ENCODE results near the gene PARVB. TPM values are rescaled to one million over a fixed set of nuclear protein-coding genes. Genes with fewer than 3 reads are reported as not detected.
"Not testable (repeated sequence)": the region's sequence is repeated elsewhere in the genome, so short reads cannot be mapped to it uniquely, and the experiment has no call there.

PARVB gene
- polyA plus RNA-seq, 12 donors, result 28.3 to 50.5 (median 42.6) TPM; not detected in 1

- no peak for DNase-seq
Observed at GRCh38 chr22:43995798-43996169, 28.3 kb upstream of the PARVB start.

- DNase-seq, result no peak
Observed at GRCh38 chr22:43996170-43996980, 27.7 kb upstream of the PARVB start.

DNA sequence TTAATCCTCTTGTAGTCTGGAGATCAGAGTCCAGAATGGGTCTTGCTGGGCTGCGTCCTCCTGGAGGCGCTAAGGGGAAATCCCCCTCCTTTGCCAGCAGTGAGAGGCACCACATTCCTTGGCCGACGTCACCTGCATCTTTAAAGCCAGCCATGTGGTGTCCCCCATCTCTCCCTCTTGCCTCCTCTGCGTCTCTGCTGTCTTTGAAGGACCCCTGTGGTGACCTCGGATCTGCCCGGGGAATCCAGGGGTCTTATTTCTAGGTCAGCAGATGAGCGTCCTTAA lies 27.2 kb upstream of the PARVB start:
- DNase-seq, result no peak

DNA sequence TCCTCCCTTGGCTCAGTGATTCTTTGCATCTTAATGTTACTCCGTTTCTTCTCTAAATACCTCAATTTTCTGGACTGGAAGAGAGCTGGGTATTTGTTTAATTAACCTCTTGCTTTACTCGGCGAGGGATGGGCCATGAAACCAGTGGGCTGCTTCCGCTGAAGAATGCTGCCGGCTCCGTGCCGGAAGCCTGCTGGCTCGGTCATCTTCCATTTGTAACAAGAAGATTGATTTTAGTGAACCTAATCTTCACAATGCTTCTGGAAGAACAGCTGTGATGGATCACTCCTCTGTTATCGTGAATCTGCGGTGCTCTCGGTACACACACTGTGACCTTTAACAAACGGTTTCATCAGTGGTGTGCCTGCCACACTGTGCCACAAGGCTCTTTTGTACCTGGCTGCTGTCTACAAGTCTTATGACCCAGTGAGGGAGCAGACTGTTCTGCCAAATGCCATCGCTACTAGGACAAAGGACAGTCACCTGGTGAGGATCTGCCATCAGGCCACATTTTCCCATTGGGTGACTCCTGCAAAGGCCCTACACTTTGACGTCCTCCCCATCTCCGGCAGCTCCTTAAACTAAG lies 25.3 kb upstream of the PARVB start:
- DNase-seq, result no peak

DNA sequence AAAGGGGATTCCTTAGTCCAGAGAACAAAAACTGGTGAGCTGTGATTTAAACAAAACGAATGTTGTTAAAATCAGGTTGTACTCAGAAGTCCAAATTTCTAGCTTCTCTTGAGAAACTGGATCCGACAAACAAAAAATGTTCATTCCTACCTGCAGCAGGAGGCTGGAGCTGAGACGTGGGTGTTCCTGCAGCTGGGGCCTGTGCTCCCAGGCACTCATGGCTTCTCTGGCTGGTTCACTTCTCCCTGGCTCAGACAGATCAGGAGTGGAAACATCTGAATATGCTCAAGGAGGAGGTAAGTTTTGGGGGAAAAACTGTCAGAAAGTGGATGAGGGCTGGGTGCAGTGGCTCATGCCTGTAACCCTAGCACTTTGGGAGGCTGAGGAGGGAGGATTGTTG lies 24.7 kb upstream of the PARVB start:
- DNase-seq, result no peak

- DNase-seq, result no peak
Observed at GRCh38 chr22:44000123-44000522, 24.0 kb upstream of the PARVB start.

GRCh38 chr22:44001521-44001920 lies 22.6 kb upstream of the PARVB start:
- no peak for DNase-seq

GRCh38 chr22:44002324-44002723 lies 21.8 kb upstream of the PARVB start:
- DNase-seq, result no peak

DNA sequence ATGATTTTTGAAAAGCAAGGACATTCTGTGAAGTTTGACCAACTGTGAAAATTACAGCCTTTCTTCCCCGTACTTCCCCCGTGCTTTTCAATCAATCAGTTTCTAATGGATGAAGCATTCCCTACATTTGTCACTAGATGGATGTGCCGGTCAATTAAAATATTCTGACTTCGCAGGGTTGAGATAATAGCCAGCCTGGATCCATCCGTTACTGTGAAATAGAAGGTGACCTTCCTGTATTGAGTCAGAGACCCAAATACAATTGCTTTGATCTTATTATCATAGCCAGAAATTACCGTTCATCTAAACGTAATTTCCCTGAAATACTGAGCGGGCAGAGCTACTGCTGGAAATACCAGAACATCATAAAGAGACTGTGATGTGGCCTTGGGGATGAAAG lies 21.1 kb upstream of the PARVB start:
- no peak for DNase-seq

GRCh38 chr22:44003405-44004103 lies 20.5 kb upstream of the PARVB start:
- no peak for DNase-seq

DNA sequence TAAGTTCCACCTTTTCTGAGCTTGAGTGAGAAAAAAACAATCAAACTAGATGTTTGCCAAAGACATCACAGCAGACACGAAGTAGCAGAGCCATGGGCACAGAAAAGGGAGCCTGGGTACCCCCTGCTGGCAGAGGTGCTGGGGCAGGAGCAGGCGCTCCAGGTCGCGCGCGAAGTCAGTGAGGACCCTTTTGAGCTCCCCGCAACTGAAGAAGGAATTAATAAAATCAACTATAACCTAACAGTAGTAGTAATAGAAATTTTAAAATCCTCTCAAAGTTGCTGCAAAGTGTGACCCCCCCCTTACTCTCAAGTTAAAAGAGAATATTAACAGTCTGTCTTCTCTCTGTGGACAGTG lies 20.0 kb upstream of the PARVB start:
- no peak for DNase-seq

GRCh38 chr22:44005524-44005923 lies 18.6 kb upstream of the PARVB start:
- DNase-seq, result no peak

GRCh38 chr22:44012162-44012561 lies 11.9 kb upstream of the PARVB start:
- no peak for DNase-seq

- DNase-seq, result no peak
Observed at GRCh38 chr22:44012591-44012990, 11.5 kb upstream of the PARVB start.

- no peak for DNase-seq
Observed at GRCh38 chr22:44014241-44014640, 9.9 kb upstream of the PARVB start.

DNA sequence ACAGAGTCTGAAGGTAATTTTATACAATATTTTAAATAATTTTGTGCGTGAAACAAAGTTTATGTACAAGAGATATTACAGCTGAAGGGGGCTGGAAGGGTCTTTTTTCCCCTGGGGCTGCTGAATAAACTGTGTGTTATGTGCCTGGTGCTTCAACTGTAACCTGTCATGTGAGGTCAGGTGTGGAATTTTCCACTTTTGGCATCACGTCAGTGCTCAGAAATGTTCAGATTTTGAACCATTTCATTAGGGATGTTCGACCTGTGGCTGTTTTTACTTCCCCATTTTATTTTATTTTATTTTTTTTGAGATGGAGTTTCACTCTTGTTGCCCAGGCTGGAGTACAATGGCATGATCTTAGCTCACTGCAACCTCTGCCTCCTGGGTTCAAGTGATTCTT lies 7.5 kb upstream of the PARVB start:
- not testable (repeated sequence) for DNase-seq

DNA sequence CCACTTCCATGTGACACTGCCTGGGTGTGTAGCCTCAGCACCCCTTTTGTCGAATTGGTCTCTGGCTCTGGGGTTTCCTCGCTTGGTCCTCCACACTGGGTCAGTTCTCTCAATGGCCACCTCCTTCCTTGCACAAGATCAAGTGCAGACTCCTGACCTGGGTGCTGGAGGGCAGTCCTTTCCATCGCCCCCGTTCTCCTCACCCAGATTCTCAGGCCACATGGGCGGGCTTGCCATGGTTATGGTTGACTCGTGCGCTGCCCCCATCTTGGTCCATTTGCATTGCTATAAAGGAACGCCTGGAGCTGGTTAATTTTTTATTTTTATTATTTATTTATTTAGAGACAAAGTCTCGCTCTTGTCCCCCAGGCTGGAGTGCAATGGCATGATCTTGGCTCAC lies 5.5 kb upstream of the PARVB start:
- DNase-seq, result no peak

GRCh38 chr22:44019416-44019815 lies 4.7 kb upstream of the PARVB start:
- DNase-seq, result no peak

DNA sequence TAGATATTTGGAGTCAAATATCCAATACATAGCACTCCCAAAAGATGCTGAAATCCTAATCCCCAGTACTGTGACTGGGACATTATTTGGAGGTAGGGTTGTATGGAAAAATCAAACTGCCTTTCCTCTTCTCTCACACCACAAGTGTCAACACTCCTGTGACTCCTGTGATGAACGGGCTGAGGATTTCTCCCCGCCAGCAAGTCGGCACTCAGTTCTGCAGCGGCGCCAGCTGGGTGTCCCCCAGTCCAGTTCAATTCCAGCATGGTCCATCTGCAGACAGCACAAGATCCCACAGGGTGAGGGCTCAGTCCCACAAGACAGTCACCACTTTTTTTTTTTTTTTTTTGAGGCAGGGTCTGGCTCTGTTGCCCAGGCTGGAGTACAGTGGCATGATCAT lies 4.3 kb upstream of the PARVB start:
- DNase-seq, result no peak

- no peak for DNase-seq
Observed at GRCh38 chr22:44020981-44021380, 3.1 kb upstream of the PARVB start.

DNA sequence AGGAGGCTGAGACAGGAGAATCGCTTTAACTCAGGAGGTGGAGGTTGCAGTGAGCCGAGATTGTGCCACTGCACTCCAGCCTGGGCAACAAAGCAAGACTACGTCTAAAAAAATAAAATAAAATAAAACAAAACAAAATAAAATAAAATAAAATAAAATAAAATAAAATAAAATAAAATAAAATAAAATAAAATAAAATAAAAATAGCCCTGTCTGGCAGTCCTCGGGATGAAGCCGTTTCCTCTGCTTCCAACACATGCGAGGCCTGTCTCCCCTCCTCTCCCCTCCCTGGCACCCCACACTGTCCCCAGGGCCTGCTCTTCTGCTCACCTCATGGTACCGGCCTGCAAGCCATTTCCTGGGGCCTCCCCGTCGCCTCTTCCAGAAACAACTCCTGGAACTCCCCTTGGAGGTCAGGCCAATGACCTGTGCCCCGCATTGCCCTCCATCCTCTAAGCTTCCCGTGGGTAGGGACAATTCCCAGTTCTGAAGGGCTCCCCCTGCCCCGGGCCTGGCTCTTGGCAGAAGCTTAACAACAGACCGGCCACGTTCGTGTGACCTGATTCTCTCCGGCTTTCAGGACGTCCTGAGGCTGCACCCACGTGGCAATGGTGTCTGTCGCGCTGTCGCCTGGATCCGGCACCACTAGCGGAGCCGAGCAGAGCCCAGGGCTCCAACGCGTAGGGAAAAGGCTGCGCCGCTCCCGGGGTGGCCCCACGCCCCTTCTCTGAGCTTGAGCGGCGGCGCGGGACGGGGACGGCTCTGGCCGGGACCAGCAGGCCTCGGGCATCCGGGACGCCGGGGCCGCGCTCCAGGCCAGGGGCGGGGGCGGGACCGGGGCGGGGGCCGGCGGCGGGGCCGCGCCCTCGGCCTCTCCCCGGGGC lies 456 bp upstream of the PARVB start:
- no peak for DNase-seq

All from muscle of arm (tissue), 12 donors.